Skin epidermis (tissue), 12 donors: Measurements from ENCODE around the gene MINDY3.
"Not testable (repeated sequence)": the region's sequence is repeated elsewhere in the genome, so short reads cannot be mapped to it uniquely, and the experiment has no call there.

Source experiments
- H3K27ac ChIP-seq, 21 experiments: fragments of 200-600 bp; sonication (generic) in 11 of 21; one replicate each; pipeline ENCODE4 v1.5.0; 2020; ENCODE audit warnings: mild to moderate bottlenecking in 3 of 21, inconsistent platforms in 2 of 21, moderate library complexity in 2 of 21
- H3K4me3 ChIP-seq, 7 experiments: fragments of 200-600 bp; sonication (generic) in 2 of 7; one replicate each; pipeline ENCODE4 v1.5.0; 2020; ENCODE audit warnings: inconsistent platforms in 2 of 7, mild to moderate bottlenecking in 2 of 7, moderate library complexity in 1 of 7

The MINDY3 gene

GRCh38 chr10:15858861-15859281, 1.4 kb downstream of the MINDY3 start:
- Histone ChIP-seq H3K4me3 (peak overlapping the region in 4 of 7 experiments; percentile 86 to 94 (median 90)), H3K27ac (no peak overlapping the region)

GRCh38 chr10:15857107-15857575, 3.2 kb downstream of the MINDY3 start:
- no peak overlapping the region for H3K4me3 ChIP-seq
- no peak overlapping the region for H3K27ac ChIP-seq

- no peak overlapping the region for H3K4me3 ChIP-seq
- no peak overlapping the region for H3K27ac ChIP-seq
Measured at GRCh38 chr10:15856328-15857015, 3.8 kb downstream of the MINDY3 start.

GRCh38 chr10:15853800-15854199, 6.5 kb downstream of the MINDY3 start:
- Histone ChIP-seq H3K27ac (no peak overlapping the region), H3K4me3 (no peak overlapping the region)

GRCh38 chr10:15852111-15852557, 8.2 kb downstream of the MINDY3 start:
- Histone ChIP-seq H3K4me3 (no peak overlapping the region), H3K27ac (no peak overlapping the region)

GRCh38 chr10:15850337-15850978, 9.8 kb downstream of the MINDY3 start:
- H3K4me3 ChIP-seq, H3K27ac ChIP-seq: not testable (repeated sequence)

GRCh38 chr10:15849316-15849715, 11.0 kb downstream of the MINDY3 start:
- no peak overlapping the region for H3K4me3 ChIP-seq
- no peak overlapping the region for H3K27ac ChIP-seq

GRCh38 chr10:15847481-15847880, 12.8 kb downstream of the MINDY3 start:
- H3K4me3 ChIP-seq: no peak overlapping the region
- no peak overlapping the region for H3K27ac ChIP-seq

- no peak overlapping the region for H3K27ac ChIP-seq
- H3K4me3 ChIP-seq: no peak overlapping the region
Measured at GRCh38 chr10:15844517-15844916, 15.8 kb downstream of the MINDY3 start.

- Histone ChIP-seq H3K4me3 (no peak overlapping the region), H3K27ac (no peak overlapping the region)
Measured at GRCh38 chr10:15843695-15844094, 16.6 kb downstream of the MINDY3 start.

GRCh38 chr10:15842556-15843169, 17.6 kb downstream of the MINDY3 start:
- H3K4me3 ChIP-seq: no peak overlapping the region
- H3K27ac ChIP-seq: no peak overlapping the region

GRCh38 chr10:15841696-15842095, 18.6 kb downstream of the MINDY3 start:
- no peak overlapping the region for H3K4me3 ChIP-seq
- H3K27ac ChIP-seq: no peak overlapping the region

GRCh38 chr10:15836807-15837206, 23.5 kb downstream of the MINDY3 start:
- no peak overlapping the region for H3K4me3 ChIP-seq
- no peak overlapping the region for H3K27ac ChIP-seq

- no peak overlapping the region for H3K27ac ChIP-seq
- H3K4me3 ChIP-seq: no peak overlapping the region
Measured at GRCh38 chr10:15829495-15829894, 30.8 kb downstream of the MINDY3 start.

- Histone ChIP-seq H3K4me3 (no peak overlapping the region), H3K27ac (no peak overlapping the region)
Measured at GRCh38 chr10:15824498-15824897, 35.8 kb downstream of the MINDY3 start.

GRCh38 chr10:15822131-15822530, 38.2 kb downstream of the MINDY3 start:
- Histone ChIP-seq H3K4me3 (no peak overlapping the region), H3K27ac (no peak overlapping the region)

GRCh38 chr10:15821046-15821683, 39.1 kb downstream of the MINDY3 start:
- Histone ChIP-seq H3K4me3 (no peak overlapping the region), H3K27ac (no peak overlapping the region)

GRCh38 chr10:15817409-15818046, 42.8 kb downstream of the MINDY3 start:
- peak overlapping the region in 1 of 21 experiments; percentile 19 for H3K27ac ChIP-seq
- no peak overlapping the region for H3K4me3 ChIP-seq

GRCh38 chr10:15815242-15815885, 44.9 kb downstream of the MINDY3 start:
- H3K27ac ChIP-seq: no peak overlapping the region
- no peak overlapping the region for H3K4me3 ChIP-seq

GRCh38 chr10:15814565-15814964, 45.7 kb downstream of the MINDY3 start:
- no peak overlapping the region for H3K27ac ChIP-seq

More at GRCh38 chr10:15814565-15814964, 45.7 kb downstream of the MINDY3 start:
- no peak overlapping the region for H3K4me3 ChIP-seq
